NAMALWA (cell line): ENCODE data around the gene ABI3BP.

ENCODE experiments used
- DNase-seq: peaks from one replicate; pipeline ENCODE4 v3.0.0-alpha.2; 2015; ENCODE audit warnings: low spot score

Gene ABI3BP

GRCh38 chr3:100725935-100726513 is 267.2 kb downstream of the ABI3BP start:
- no peak for DNase-seq

GRCh38 chr3:100720426-100720825 is 272.8 kb downstream of the ABI3BP start:
- DNase-seq = no peak

- no peak for DNase-seq
Observed at GRCh38 chr3:100719136-100719535, 274.1 kb downstream of the ABI3BP start.

- DNase-seq = no peak
Observed at GRCh38 chr3:100717637-100718487, 275.4 kb downstream of the ABI3BP start.

GRCh38 chr3:100717063-100717462 is 276.2 kb downstream of the ABI3BP start:
- DNase-seq = no peak

GRCh38 chr3:100715176-100715575 is 278.0 kb downstream of the ABI3BP start:
- no peak for DNase-seq

- DNase-seq = peak; percentile 68
Observed at GRCh38 chr3:100710261-100710968, 282.8 kb downstream of the ABI3BP start.

- DNase-seq = no peak
Observed at GRCh38 chr3:100709842-100710260, 283.4 kb downstream of the ABI3BP start.

GRCh38 chr3:100708989-100709841 is 284.0 kb downstream of the ABI3BP start, which contains the start of gene TFG:
TSS of gene TFG (plus strand) at chr3:100709494. CDS start at chr3:100713686, 4,192 bp downstream.
- peak; percentile 98 for DNase-seq

- no peak for DNase-seq
Observed at GRCh38 chr3:100708644-100708988, 284.6 kb downstream of the ABI3BP start.

- DNase-seq = no peak
Observed at GRCh38 chr3:100706365-100706764, 286.9 kb downstream of the ABI3BP start.

GRCh38 chr3:100703865-100704264 is 289.4 kb downstream of the ABI3BP start:
- no peak for DNase-seq

- no peak for DNase-seq
Observed at GRCh38 chr3:100702980-100703345, 290.3 kb downstream of the ABI3BP start.

GRCh38 chr3:100702082-100702979 is 290.9 kb downstream of the ABI3BP start:
- DNase-seq = no peak

GRCh38 chr3:100700708-100701107 is 292.5 kb downstream of the ABI3BP start:
- DNase-seq = no peak
